Calu3 (cell line): ENCODE results near the gene IDI2. TPM values are rescaled to one million over a fixed set of nuclear protein-coding genes. Genes with fewer than 3 reads are reported as not detected.

ENCODE experiments used
- BruUV-seq: library from RNA; stranded (reverse); fragments of 400-500 nt; replicated peaks from 2 replicates; lab custom pipeline; 2021; lab: Mats Ljungman, UMichigan
- CTCF ChIA-PET: fragments of 300-600 bp; sonication (Branson Sonifier 250); formaldehyde crosslinking; loops from one replicate; lab custom pipeline; 2022; ENCODE audit warnings: antibody characterized with exemption; lab: Charles Lee
- DNase-seq: peaks from one replicate; pipeline ENCODE4 v3.0.0; 2022
- H3K27ac Mint-ChIP-seq: one replicate; pipeline ENCODE4 v1.8.0; 2022; ENCODE audit warnings: mixed read lengths; ENCODE audit not compliant: unreplicated experiment
- H3K27me3 Mint-ChIP-seq: one replicate; pipeline ENCODE4 v1.8.0; 2022; ENCODE audit warnings: mixed read lengths; ENCODE audit not compliant: unreplicated experiment
- H3K36me3 Mint-ChIP-seq: one replicate; pipeline ENCODE4 v1.8.0; 2022; ENCODE audit warnings: mild to moderate bottlenecking, moderate library complexity, mixed read lengths; ENCODE audit not compliant: insufficient read depth, unreplicated experiment
- H3K4me1 Mint-ChIP-seq: one replicate; pipeline ENCODE4 v1.8.0; 2022; ENCODE audit warnings: mild to moderate bottlenecking, low read depth, mixed read lengths; ENCODE audit not compliant: unreplicated experiment
- H3K4me3 Mint-ChIP-seq: one replicate; pipeline ENCODE4 v1.8.0; 2022; ENCODE audit warnings: mild to moderate bottlenecking, low read depth, moderate library complexity, mixed read lengths; ENCODE audit not compliant: unreplicated experiment
- H3K9me3 Mint-ChIP-seq: one replicate; pipeline ENCODE4 v1.8.0; 2022; ENCODE audit warnings: low read depth, mixed read lengths; ENCODE audit not compliant: unreplicated experiment
- intact Hi-C: fragments of 100-400 bp; cut with micrococcal nuclease; formaldehyde crosslinking; loops from one replicate; pipeline ENCODE4 v1.10.0; 2022; ENCODE audit not compliant: unreplicated experiment
- total RNA-seq: library from RNA; stranded (reverse); gene quantifications from 2 replicates; pipeline ENCODE4 v1.2.3, GENCODE V29; 2022
- TF ChIP-seq, protein P1 (sequence below): fragments of 200-600 bp; IDR thresholded peaks from one replicate; pipeline ENCODE4 v1.8.0; 2022; ENCODE audit warnings: antibody characterized with exemption; ENCODE audit not compliant: unreplicated experiment

Gene IDI2
- total RNA-seq, 1 experiment from 2014 or later, result not detected

DNA sequence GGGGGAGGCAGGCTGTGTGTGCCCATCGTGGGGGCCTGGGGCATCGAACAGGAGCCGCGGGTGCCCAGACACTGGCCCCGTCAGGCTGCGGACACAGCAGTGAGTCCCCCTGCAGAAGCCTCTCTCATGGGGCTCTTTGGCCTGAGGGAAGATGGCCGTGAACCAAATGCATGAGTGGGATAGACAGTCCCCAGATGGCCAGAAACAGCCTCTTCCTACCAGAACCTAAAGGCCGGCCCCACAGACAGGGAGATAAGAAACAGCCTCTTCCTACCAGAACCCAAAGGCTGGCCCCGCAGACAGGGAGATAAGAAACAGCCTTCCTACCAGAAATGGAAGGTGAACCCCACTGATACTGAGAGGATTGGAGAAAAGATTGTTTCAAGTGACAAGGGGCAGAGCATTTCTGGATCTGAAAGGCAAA is 16.6 kb downstream of the IDI2 start:
- Mint-ChIP-seq H3K27ac (no peak overlapping the region), H3K27me3 (no peaks in the 10 kb centered on the region), H3K4me1 (no peaks in the 10 kb centered on the region), H3K36me3 (peaks cover 89% of the 10 kb centered on the region), H3K4me3 (no peak overlapping the region), H3K9me3 (no peaks in the 10 kb centered on the region)
- no peak for DNase-seq
- CTCF ChIA-PET, result no interaction called here
- TF ChIP-seq, protein P1, sequence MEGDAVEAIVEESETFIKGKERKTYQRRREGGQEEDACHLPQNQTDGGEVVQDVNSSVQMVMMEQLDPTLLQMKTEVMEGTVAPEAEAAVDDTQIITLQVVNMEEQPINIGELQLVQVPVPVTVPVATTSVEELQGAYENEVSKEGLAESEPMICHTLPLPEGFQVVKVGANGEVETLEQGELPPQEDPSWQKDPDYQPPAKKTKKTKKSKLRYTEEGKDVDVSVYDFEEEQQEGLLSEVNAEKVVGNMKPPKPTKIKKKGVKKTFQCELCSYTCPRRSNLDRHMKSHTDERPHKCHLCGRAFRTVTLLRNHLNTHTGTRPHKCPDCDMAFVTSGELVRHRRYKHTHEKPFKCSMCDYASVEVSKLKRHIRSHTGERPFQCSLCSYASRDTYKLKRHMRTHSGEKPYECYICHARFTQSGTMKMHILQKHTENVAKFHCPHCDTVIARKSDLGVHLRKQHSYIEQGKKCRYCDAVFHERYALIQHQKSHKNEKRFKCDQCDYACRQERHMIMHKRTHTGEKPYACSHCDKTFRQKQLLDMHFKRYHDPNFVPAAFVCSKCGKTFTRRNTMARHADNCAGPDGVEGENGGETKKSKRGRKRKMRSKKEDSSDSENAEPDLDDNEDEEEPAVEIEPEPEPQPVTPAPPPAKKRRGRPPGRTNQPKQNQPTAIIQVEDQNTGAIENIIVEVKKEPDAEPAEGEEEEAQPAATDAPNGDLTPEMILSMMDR, result no peak
- BruUV-seq, result no TSS peak
- intact Hi-C loops, result no loop called here

DNA sequence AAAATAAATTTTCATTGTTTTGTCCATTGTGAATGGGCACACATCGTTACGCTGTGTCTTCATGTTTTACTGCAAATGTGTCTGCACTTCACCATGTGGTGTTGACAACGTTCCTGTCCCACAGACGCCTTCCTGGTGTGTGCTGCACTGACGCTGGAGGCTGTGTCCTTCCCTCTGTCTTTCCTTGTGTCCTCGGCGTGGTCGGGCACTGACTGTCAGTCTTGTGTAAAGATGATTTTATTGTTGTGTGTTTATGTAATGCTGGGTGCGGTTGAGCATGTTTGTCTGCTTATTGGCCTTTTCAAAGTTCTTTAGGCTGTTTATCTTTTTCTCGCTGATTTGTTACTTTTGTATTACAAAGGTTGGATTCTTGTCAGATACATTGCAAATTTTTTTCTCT is 18.1 kb downstream of the IDI2 start:
- CTCF ChIA-PET, result interaction anchor here (0.6 kb wide), 1 partner anchor 84 kb away, joined by 3 read pairs; no protein-coding TSS in a partner anchor

DNA sequence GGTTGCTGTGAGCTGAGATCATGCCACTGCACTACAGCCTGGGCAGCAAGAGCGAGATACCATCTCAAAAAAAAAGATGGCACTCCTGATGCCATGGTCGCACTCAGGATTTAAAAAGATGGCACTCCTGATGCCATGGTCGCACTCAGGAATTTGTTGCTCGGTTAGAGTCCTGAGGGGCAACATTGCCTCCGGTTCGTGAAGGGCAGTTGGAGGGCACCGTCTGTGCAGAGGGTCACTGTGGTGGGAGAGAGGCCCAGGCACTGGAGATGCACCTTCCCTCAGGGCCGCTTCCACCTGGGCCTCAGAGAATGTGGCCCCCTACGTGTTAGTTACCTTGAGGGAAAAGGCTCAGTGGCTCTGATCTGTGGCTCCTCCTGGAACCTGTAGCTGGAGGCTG is 19.1 kb downstream of the IDI2 start:
- TF ChIP-seq, protein P1, result no peak
- no peak for DNase-seq
- Mint-ChIP-seq H3K4me1 (peaks cover 12% of the 10 kb centered on the region), H3K27me3 (no peaks in the 10 kb centered on the region), H3K9me3 (no peaks in the 10 kb centered on the region), H3K27ac (no peak overlapping the region), H3K36me3 (peaks cover 89% of the 10 kb centered on the region), H3K4me3 (no peak overlapping the region)
- CTCF ChIA-PET, result no interaction called here
- intact Hi-C loops, result no loop called here
- no TSS peak for BruUV-seq

More for the DNA sequence above, 18.1 kb downstream of the IDI2 start:
- H3K36me3 Mint-ChIP-seq, result peaks cover 89% of the 10 kb centered on the region
- DNase-seq, result no peak
- TF ChIP-seq, protein P1, result no peak
- BruUV-seq, result no TSS peak
- H3K27me3 Mint-ChIP-seq, result no peaks in the 10 kb centered on the region
- H3K4me1 Mint-ChIP-seq, result peaks cover 8% of the 10 kb centered on the region
- H3K27ac Mint-ChIP-seq, result no peak overlapping the region
- intact Hi-C loops, result no loop called here
- H3K4me3 Mint-ChIP-seq, result no peak overlapping the region
- H3K9me3 Mint-ChIP-seq, result no peaks in the 10 kb centered on the region

DNA sequence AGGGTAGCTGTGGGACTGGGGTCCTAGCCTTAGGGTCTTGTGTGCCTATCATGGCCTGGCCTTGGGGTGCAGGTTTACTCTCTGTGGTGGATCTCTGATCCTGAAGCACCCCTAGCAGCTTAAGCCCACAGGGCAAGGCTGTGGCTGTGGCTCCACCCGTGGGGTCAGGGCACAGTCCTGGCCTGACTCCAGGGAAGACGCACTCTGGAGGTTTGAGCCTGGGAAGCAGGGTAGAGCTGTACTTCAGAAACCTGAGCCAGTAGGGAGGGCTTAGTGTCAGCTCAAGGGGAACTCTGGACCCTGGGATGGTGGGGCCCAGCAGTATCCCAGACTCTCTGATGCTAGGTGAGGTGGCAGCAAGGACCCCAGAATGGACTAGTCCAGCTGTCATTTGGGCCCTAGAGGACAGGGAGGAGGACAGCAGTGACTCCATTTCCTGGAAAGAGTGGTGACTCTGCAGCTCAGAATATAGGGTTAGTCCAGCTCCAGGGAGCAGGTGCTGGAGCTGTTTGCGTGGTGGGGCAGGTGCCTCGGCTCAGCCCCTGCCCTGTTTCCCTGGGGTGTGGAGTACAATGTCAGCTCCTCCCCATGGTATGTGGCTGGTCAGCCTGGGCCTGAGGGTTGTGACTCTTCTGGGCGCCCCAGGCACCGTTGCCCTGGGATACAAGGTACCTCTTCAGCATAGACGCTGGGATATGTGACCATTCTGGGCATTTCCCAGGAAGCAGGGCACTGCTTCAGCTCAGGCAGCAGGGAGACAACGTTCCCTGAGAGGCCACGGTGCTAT is 21.6 kb downstream of the IDI2 start:
- Mint-ChIP-seq H3K4me3 (no peak overlapping the region), H3K27ac (no peak overlapping the region), H3K9me3 (no peaks in the 10 kb centered on the region), H3K27me3 (no peaks in the 10 kb centered on the region), H3K36me3 (peaks cover 89% of the 10 kb centered on the region), H3K4me1 (peaks cover 12% of the 10 kb centered on the region)
- CTCF ChIA-PET, result no interaction called here
- intact Hi-C loops, result no loop called here
- no peak for DNase-seq
- TF ChIP-seq, protein P1, result no peak
- no TSS peak for BruUV-seq
